ENCODE data around the gene GNAO1.

DNA sequence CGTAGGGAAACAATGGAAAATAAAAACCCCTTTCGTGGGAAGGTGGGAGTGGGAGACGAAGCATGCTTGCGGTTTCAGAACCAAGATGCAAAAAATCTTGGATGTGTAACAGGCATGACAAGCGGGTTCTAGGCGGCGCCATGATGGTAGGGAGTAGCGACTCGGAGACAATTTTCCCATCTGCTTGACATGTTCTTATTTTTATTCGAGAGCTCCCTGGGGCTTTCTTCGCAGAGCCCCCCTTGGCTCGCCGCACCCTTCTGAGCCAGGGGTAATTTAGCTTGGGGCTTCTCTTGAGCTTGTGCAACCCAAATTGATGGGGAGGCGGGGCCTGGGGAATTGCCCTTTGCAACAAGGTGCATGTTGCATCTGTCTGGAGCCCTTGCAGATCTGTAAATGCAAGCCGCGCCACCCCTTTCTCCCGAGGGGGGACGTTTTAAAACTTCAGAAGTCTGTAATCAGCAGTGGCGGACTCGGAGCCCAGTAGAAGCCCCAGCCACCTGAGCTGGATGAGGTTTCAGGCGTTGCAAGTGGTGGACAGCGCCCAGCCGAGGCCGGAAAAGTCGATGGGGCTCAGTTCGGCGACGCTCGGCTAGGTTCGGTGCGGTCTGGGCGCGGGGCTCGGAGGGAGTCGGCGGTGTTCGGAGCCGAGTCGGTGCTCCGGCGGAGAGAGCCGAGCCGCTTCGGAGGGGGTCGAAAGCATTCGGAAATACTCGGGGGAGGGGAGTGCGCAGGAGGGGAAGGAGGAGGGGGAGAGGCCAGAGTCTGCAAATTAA is 2.9 kb downstream of the GNAO1 start:
- no peak for TF ChIP-seq EZH2 (optimal IDR thresholded peaks at IDR 0.05; ENCODE audit: low read depth, low read length)
- TF ChIP-seq, protein P1, sequence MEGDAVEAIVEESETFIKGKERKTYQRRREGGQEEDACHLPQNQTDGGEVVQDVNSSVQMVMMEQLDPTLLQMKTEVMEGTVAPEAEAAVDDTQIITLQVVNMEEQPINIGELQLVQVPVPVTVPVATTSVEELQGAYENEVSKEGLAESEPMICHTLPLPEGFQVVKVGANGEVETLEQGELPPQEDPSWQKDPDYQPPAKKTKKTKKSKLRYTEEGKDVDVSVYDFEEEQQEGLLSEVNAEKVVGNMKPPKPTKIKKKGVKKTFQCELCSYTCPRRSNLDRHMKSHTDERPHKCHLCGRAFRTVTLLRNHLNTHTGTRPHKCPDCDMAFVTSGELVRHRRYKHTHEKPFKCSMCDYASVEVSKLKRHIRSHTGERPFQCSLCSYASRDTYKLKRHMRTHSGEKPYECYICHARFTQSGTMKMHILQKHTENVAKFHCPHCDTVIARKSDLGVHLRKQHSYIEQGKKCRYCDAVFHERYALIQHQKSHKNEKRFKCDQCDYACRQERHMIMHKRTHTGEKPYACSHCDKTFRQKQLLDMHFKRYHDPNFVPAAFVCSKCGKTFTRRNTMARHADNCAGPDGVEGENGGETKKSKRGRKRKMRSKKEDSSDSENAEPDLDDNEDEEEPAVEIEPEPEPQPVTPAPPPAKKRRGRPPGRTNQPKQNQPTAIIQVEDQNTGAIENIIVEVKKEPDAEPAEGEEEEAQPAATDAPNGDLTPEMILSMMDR (IDR thresholded peaks at IDR 0.05; ENCODE audit: low read length): no peak

Measured in MM.1S (cell line).